SK-N-SH (cell line): ENCODE data around the gene MTIF2. TPM values are rescaled to one million over a fixed set of nuclear protein-coding genes. Genes with fewer than 3 reads are reported as not detected.

Source experiments
- CTCF ChIA-PET: fragments of 300-600, 350-600 bp; formaldehyde crosslinking; extraction: SDS; loops from one replicate; lab custom pipeline; 2021; lab: Yijun Ruan, JAX
- POLR2A ChIA-PET: fragments of 350-600 bp; sonication (Branson Sonifier 250); formaldehyde crosslinking; extraction: SDS; loops from one replicate; lab custom pipeline; 2020; ENCODE audit warnings: antibody characterized with exemption, inconsistent platforms; lab: Yijun Ruan, JAX
- DNase-seq: peaks from one replicate; pipeline ENCODE4 v3.0.0; 2012
- H2AFZ ChIP-seq: fragments of 200-600 bp; sonication (generic); 2 replicates; pipeline ENCODE4 v1.8.1; 2016; ENCODE audit warnings: antibody characterized with exemption, mild to moderate bottlenecking, low read depth
- H3F3A ChIP-seq: fragments of 200-600 bp; sonication (generic); replicated peaks from 2 replicates; pipeline ENCODE3; 2016; ENCODE audit warnings: antibody characterized with exemption, mild to moderate bottlenecking; ENCODE audit not compliant: insufficient read depth
- H3K27ac ChIP-seq, 2 experiments: fragments of 200-500 bp in 1 of 2; fragments of 200-600 bp in 1 of 2; sonication (Bioruptor generic) in 1 of 2; sonication (generic), shearing (Covaris generic) in 1 of 2; 2 replicates each; pipeline versions ENCODE4 v1.5.1 to v1.6.1; 2014 to 2016; ENCODE audit warnings: low read depth in 2 of 2, inconsistent platforms in 1 of 2, low read length in 1 of 2, mild to moderate bottlenecking in 1 of 2, mixed read lengths in 1 of 2
- H3K27me3 ChIP-seq: fragments of 200-600 bp; sonication (generic), shearing (Covaris generic); 2 replicates; pipeline ENCODE4 v1.6.1; 2016; ENCODE audit warnings: mixed run types; ENCODE audit not compliant: insufficient read depth
- H3K36me3 ChIP-seq, 2 experiments: fragments of 200-500 bp in 1 of 2; fragments of 200-600 bp in 1 of 2; sonication (Bioruptor generic) in 1 of 2; sonication (generic) in 1 of 2; replicated peaks in 1 of 2; 2 replicates each; pipeline versions ENCODE3 to v1.5.1; 2014 to 2016; ENCODE audit warnings: low read length in 1 of 2, mild to moderate bottlenecking in 1 of 2; ENCODE audit not compliant: insufficient read depth in 2 of 2, control insufficient read depth in 1 of 2
- H3K4me1 ChIP-seq, 2 experiments: fragments of 200-500 bp in 1 of 2; fragments of 200-600 bp in 1 of 2; sonication (Bioruptor generic) in 1 of 2; sonication (generic), shearing (Covaris generic) in 1 of 2; 2 replicates each; pipeline versions ENCODE4 v1.5.1 to v1.6.1; 2014 to 2016; ENCODE audit warnings: low read depth in 1 of 2, low read length in 1 of 2, mixed run types in 1 of 2; ENCODE audit not compliant: insufficient read depth in 2 of 2, control insufficient read depth in 1 of 2
- H3K4me2 ChIP-seq: fragments of 200-600 bp; sonication (generic), shearing (Covaris generic); 2 replicates; pipeline ENCODE4 v1.6.1; 2017; ENCODE audit warnings: mixed run types
- H3K4me3 ChIP-seq, 2 experiments: fragments of 200-500 bp in 1 of 2; fragments of 200-600 bp in 1 of 2; sonication (Bioruptor generic) in 1 of 2; sonication (generic), shearing (Covaris generic) in 1 of 2; 2 replicates each; pipeline versions ENCODE4 v1.5.1 to v1.8.1; 2014 to 2016; ENCODE audit warnings: low read depth in 2 of 2, inconsistent platforms in 1 of 2, low read length in 1 of 2, mild to moderate bottlenecking in 1 of 2, mixed read lengths in 1 of 2, moderate library complexity in 1 of 2
- H3K79me2 ChIP-seq: fragments of 200-600 bp; sonication (generic); 2 replicates; pipeline ENCODE4 v1.8.1; 2017; ENCODE audit warnings: mild to moderate bottlenecking; ENCODE audit not compliant: insufficient read depth
- H3K9ac ChIP-seq: fragments of 200-600 bp; sonication (generic); 2 replicates; pipeline ENCODE4 v1.6.1; 2017; ENCODE audit warnings: mixed run types
- H3K9me2 ChIP-seq: fragments of 200-600 bp; sonication (generic); 2 replicates; pipeline ENCODE4 v1.6.1; 2017; ENCODE audit warnings: mixed run types
- H3K9me3 ChIP-seq: fragments of 200-600 bp; sonication (generic); 2 replicates; pipeline ENCODE4 v1.6.1; 2017; ENCODE audit warnings: mixed run types, mild to moderate bottlenecking, moderate library complexity
- H4K20me1 ChIP-seq: fragments of 200-600 bp; sonication (generic); 2 replicates; pipeline ENCODE4 v1.6.1; 2017; ENCODE audit warnings: mild to moderate bottlenecking, mixed run types; ENCODE audit not compliant: insufficient read depth
- CTCF ChIP-seq: fragments of 200-600 bp; sonication (generic); IDR thresholded peaks from 2 replicates; pipeline ENCODE4 v1.6.1; 2017; ENCODE audit warnings: antibody characterized with exemption, mild to moderate bottlenecking, moderate library complexity
- EP300 ChIP-seq, 2 experiments: IDR thresholded peaks; 2 replicates each; pipeline versions ENCODE4 v1.4.0 to v1.6.1; 2012; ENCODE audit warnings: borderline replicate concordance in 1 of 2, low read depth in 1 of 2, low read length in 1 of 2
- GABPA ChIP-seq: IDR thresholded peaks from 2 replicates; pipeline ENCODE4 v1.4.0; 2012; ENCODE audit warnings: low read depth, mild to moderate bottlenecking
- MEF2A ChIP-seq: IDR thresholded peaks from 2 replicates; pipeline ENCODE4 v1.4.0; 2012; ENCODE audit warnings: low read depth, borderline replicate concordance
- MXI1 ChIP-seq: IDR thresholded peaks from 2 replicates; pipeline ENCODE4 v1.6.1; 2012; ENCODE audit warnings: mild to moderate bottlenecking, low read depth, low read length, improper control_type of control experiment
- RCOR1 ChIP-seq: fragments of 150-350 bp; IDR thresholded peaks from 2 replicates; pipeline ENCODE4 v1.6.1; 2017; ENCODE audit warnings: antibody characterized with exemption, low read length
- RFX5 ChIP-seq: IDR thresholded peaks from 2 replicates; pipeline ENCODE4 v1.6.1; 2012; ENCODE audit warnings: mild to moderate bottlenecking, improper control_type of control experiment, low read length
- RXRA ChIP-seq: IDR thresholded peaks from 2 replicates; pipeline ENCODE4 v1.4.0; 2012; ENCODE audit warnings: low read depth, mild to moderate bottlenecking, borderline replicate concordance
- SIN3A ChIP-seq: IDR thresholded peaks from 2 replicates; pipeline ENCODE4 v1.6.1; 2012; ENCODE audit warnings: low read depth, mild to moderate bottlenecking, low read length, moderate library complexity, borderline replicate concordance
- TEAD4 ChIP-seq: IDR thresholded peaks from 2 replicates; pipeline ENCODE4 v1.4.0; 2012; ENCODE audit warnings: mild to moderate bottlenecking, borderline replicate concordance; ENCODE audit not compliant: insufficient read depth
- ZBTB33 ChIP-seq: IDR thresholded peaks from 2 replicates; pipeline ENCODE4 v1.4.0; 2012; ENCODE audit warnings: low read depth, borderline replicate concordance
- WGBS: methylation state at CpG from one replicate; pipeline ENCODE4 v1.1.6; 2017; ENCODE audit warnings: low lambda C conversion rate; 5-methylcytosine and 5-hydroxymethylcytosine counted together
- polyA plus RNA-seq, 3 experiments: library from polyadenylated mRNA; depleted of rRNA; stranded (reverse); fragments of >200 nt; gene quantifications; 2 replicates each; pipeline ENCODE4 v1.2.3, GENCODE V29; 2012
- TF ChIP-seq, protein P1 (sequence below): IDR thresholded peaks from 2 replicates; pipeline ENCODE4 v1.4.0; 2012; ENCODE audit warnings: low read depth
- TF ChIP-seq, protein P2 (sequence below): fragments of 150-350 bp; IDR thresholded peaks from 2 replicates; pipeline ENCODE4 v1.6.1; 2017; ENCODE audit warnings: antibody characterized with exemption, low read length, low read depth, borderline replicate concordance

Gene MTIF2
- polyA plus RNA-seq, 1 of the 3 experiments (the other 2 are of a cell fraction), result 12.9 TPM

DNA sequence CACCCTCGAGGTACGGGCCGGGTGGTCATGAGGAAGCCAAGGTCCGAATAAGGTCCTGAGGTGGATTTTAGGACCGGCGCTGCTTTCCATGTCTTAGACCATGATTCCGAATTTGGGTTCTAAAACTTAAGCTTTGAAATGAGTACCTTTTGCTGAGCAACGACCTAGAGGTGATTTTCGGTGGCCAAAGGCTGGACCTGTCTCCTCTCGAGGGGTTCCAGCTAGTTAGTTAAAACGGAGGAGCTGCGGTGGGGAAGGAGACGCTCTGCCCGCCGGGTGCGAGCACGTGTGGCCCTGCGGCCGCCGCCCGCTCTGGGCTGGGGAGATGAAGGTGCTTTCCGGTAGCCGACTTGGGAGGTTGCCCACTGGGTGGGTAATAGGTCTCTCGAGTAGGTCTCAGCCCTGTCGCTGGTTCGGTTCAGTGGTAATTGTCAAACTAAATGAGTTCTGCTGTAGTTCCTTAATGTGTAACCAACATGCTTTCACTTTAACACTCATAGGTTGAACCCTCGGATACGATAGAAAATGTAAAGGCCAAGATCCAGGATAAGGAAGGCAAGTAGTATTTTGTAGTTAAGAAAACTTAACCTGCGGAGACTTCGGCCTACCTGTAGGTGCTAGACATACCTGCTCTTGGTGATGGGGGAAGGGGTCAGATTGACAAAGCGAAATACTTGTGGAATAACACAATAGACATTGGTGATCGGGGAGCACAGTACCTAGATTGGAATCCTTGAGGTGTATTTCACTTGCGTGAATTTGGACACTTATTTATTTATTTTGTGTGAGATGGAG, 36.0 kb downstream of the MTIF2 start:
- Histone ChIP-seq H3K9me3 (no peaks in the 10 kb centered on the region), H3K4me2 (peak overlapping the region; percentile 90), H3K27ac (peak overlapping the region; percentile 95 to 98), H4K20me1 (peaks cover 12% of the 10 kb centered on the region; the same call in 1 of the 2 replicates), H2AFZ (peak overlapping the region; percentile 96), H3K4me3 (peak overlapping the region; percentile 93 to 98), H3K79me2 (peaks cover 58% of the 10 kb centered on the region), H3K27me3 (no peaks in the 10 kb centered on the region), H3K9ac (peak overlapping the region; percentile 98), H3K4me1 (peaks cover 12 to 13% of the 10 kb centered on the region in 2 experiments; a peak in 3 of 4 replicates), H3F3A (peaks cover 42% of the 10 kb centered on the region), H3K9me2 (no peaks in the 10 kb centered on the region), H3K36me3 (peaks cover 40 to 45% of the 10 kb centered on the region in 2 experiments)
- ChIA-PET POLR2A (interaction anchor here (0.6 to 1.3 kb wide), 6 partner anchors 8 to 1222 kb away, joined by 3 to 6 read pairs (median 4); partner anchors contain the start of genes CCDC88A and CFAP36), CTCF (interaction anchor here (1.0 to 1.4 kb wide), 3 partner anchors 11 to 199 kb away, joined by 3 to 4 read pairs (median 3); no protein-coding TSS in a partner anchor)
- no peak for TF ChIP-seq GABPA
- no peak for TF ChIP-seq RCOR1
- TF ChIP-seq CTCF, result no peak
- TF ChIP-seq EP300 (IDR thresholded peaks at IDR 0.05; ENCODE audit: borderline replicate concordance in 1 of 2, low read depth in 1 of 2, low read length in 1 of 2), result no peak
- TF ChIP-seq, protein P1, sequence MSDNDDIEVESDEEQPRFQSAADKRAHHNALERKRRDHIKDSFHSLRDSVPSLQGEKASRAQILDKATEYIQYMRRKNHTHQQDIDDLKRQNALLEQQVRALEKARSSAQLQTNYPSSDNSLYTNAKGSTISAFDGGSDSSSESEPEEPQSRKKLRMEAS, result peak; percentile 41; the same call in 1 of the 2 replicates
- no peak for TF ChIP-seq MEF2A
- no peak for TF ChIP-seq RFX5
- TF ChIP-seq SIN3A, result 0 out of 2 replicates have a peak, but pooled peaks have one; percentile 18
- no peak for TF ChIP-seq RXRA
- peak; percentile 58; the same call in 1 of the 2 replicates for TF ChIP-seq MXI1
- DNase-seq, result peak; percentile 49
- 2% methylated on average over 31 of the region's 33 CpGs for WGBS

- Histone ChIP-seq H3F3A (peaks cover 34% of the 10 kb centered on the region), H3K4me1 (peaks cover 12 to 13% of the 10 kb centered on the region in 2 experiments; a peak in 3 of 4 replicates), H3K9me3 (no peaks in the 10 kb centered on the region), H3K27me3 (no peaks in the 10 kb centered on the region), H2AFZ (peak within 1 kb of the TSS; percentile 96), H3K27ac (peak within 1 kb of the TSS; percentile 95 to 98), H3K4me3 (peak within 1 kb of the TSS; percentile 93 to 98), H3K9me2 (no peaks in the 10 kb centered on the region), H4K20me1 (peaks cover 12% of the 10 kb centered on the region; the same call in 1 of the 2 replicates), H3K36me3 (peaks cover 38 to 39% of the 10 kb centered on the region in 2 experiments), H3K4me2 (peak within 1 kb of the TSS; percentile 90), H3K79me2 (peaks cover 62% of the 10 kb centered on the region), H3K9ac (peak within 1 kb of the TSS; percentile 98)
- ChIA-PET POLR2A (interaction anchor here (0.6 to 1.3 kb wide), 6 partner anchors 9 to 1221 kb away, joined by 3 to 6 read pairs (median 4); partner anchors contain the start of genes CCDC88A and CFAP36), CTCF (interaction anchor here (1.0 to 1.4 kb wide), 3 partner anchors 10 to 199 kb away, joined by 3 to 4 read pairs (median 3); no protein-coding TSS in a partner anchor)
- WGBS, result under 1% methylated on average over 37 of the region's 37 CpGs
- peak; percentile 92 for DNase-seq
- TF ChIP-seq RCOR1 (no peak), GABPA (peak; percentile 59), MXI1 (peak; percentile 93), CTCF (no peak), RXRA (no peak), ZBTB33 (no peak), MEF2A (no peak), TEAD4 (no peak)
- TF ChIP-seq, protein P2, sequence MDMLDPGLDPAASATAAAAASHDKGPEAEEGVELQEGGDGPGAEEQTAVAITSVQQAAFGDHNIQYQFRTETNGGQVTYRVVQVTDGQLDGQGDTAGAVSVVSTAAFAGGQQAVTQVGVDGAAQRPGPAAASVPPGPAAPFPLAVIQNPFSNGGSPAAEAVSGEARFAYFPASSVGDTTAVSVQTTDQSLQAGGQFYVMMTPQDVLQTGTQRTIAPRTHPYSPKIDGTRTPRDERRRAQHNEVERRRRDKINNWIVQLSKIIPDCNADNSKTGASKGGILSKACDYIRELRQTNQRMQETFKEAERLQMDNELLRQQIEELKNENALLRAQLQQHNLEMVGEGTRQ, result 0 out of 2 replicates have a peak, but pooled peaks have one; percentile 18
Observed at GRCh38 chr2:55232084-55232862, 36.8 kb downstream of the MTIF2 start, which contains the start of the genes CLHC1 and RPS27A. TSS of gene CLHC1 (minus strand) at chr2:55232293. CDS start at chr2:55222411, 9,882 bp downstream. TSS of gene RPS27A (plus strand) at chr2:55232688. CDS start at chr2:55232825, 137 bp downstream.
